Keratinocyte (primary cell): ENCODE data around the gene MAN2B1. TPM values are rescaled to one million over a fixed set of nuclear protein-coding genes. Genes with fewer than 3 reads are reported as not detected.

ENCODE experiments used
- DNase-seq: peaks from one replicate; pipeline ENCODE4 v3.0.0-alpha.2; 2011; ENCODE audit warnings: low read depth, missing footprints, low spot score
- FAIRE-seq: peaks from 2 replicates; lab custom pipeline; 2011; peaks lifted over from hg19 to GRCh38; lab: Jason Lieb, UNC
- H2AFZ ChIP-seq: 2 replicates; pipeline ENCODE4 v1.6.0; 2012; ENCODE audit warnings: low read length, control low read depth, inconsistent platforms; ENCODE audit not compliant: control insufficient read depth
- H3K27ac ChIP-seq: 2 replicates; pipeline ENCODE4 v1.5.1; 2011; ENCODE audit warnings: low read length; ENCODE audit not compliant: control insufficient read depth, insufficient read depth
- H3K27me3 ChIP-seq: 3 replicates; pipeline ENCODE4 v1.6.0; 2011; ENCODE audit warnings: low read length; ENCODE audit not compliant: control insufficient read depth, insufficient read depth; ENCODE audit errors: extremely low read depth
- H3K36me3 ChIP-seq, 2 experiments: 2 replicates in 1 of 2; 3 replicates in 1 of 2; pipeline ENCODE4 v1.5.1; 2011; ENCODE audit warnings: low read length in 2 of 2, mild to moderate bottlenecking in 1 of 2; ENCODE audit not compliant: control insufficient read depth in 2 of 2, insufficient read depth in 2 of 2; ENCODE audit errors: extremely low read depth in 1 of 2
- H3K4me1 ChIP-seq: 3 replicates; pipeline ENCODE4 v1.5.1; 2011; ENCODE audit warnings: low read length; ENCODE audit not compliant: control insufficient read depth, insufficient read depth; ENCODE audit errors: extremely low read depth
- H3K4me2 ChIP-seq: 3 replicates; pipeline ENCODE4 v1.6.0; 2011; ENCODE audit warnings: low read depth, low read length; ENCODE audit not compliant: control insufficient read depth, insufficient read depth; ENCODE audit errors: extremely low read depth
- H3K4me3 ChIP-seq, 3 experiments: fragments of 200-600 bp in 1 of 3; sonication (generic) in 1 of 3; 2 replicates in 2 of 3; 3 replicates in 1 of 3; pipeline ENCODE4 v1.5.1; 2011 to 2016; ENCODE audit warnings: low read length in 3 of 3, mild to moderate bottlenecking in 3 of 3, control low read depth in 2 of 3, inconsistent platforms in 1 of 3, low read depth in 1 of 3, mixed read lengths in 1 of 3, mixed run types in 1 of 3, moderate library complexity in 1 of 3; ENCODE audit not compliant: control insufficient read depth in 2 of 3, insufficient read depth in 2 of 3; ENCODE audit errors: extremely low read depth in 1 of 3
- H3K79me2 ChIP-seq: 2 replicates; pipeline ENCODE4 v1.6.0; 2012; ENCODE audit warnings: low read length; ENCODE audit not compliant: control insufficient read depth, insufficient read depth
- H3K9ac ChIP-seq: 3 replicates; pipeline ENCODE4 v1.6.0; 2011; ENCODE audit warnings: low read length; ENCODE audit not compliant: control insufficient read depth, insufficient read depth; ENCODE audit errors: extremely low read depth
- H3K9me1 ChIP-seq: 3 replicates; pipeline ENCODE4 v1.6.0; 2011; ENCODE audit warnings: low read length; ENCODE audit not compliant: control insufficient read depth, insufficient read depth; ENCODE audit errors: extremely low read depth
- H3K9me3 ChIP-seq: 2 replicates; pipeline ENCODE4 v1.5.1; 2012; ENCODE audit warnings: low read depth, low read length; ENCODE audit not compliant: control insufficient read depth
- H4K20me1 ChIP-seq: 3 replicates; pipeline ENCODE4 v1.6.0; 2011; ENCODE audit warnings: low read length; ENCODE audit not compliant: control insufficient read depth, insufficient read depth; ENCODE audit errors: extremely low read depth
- EZH2 ChIP-seq: IDR thresholded peaks from one replicate; pipeline ENCODE4 v1.6.1; 2012; ENCODE audit warnings: inconsistent platforms, mild to moderate bottlenecking, low read length, moderate library complexity
- dilution Hi-C: fragments of 300-500 bp; cut with MboI; formaldehyde crosslinking; loops from one replicate; pipeline ENCODE4 v1.7.0; 2020; ENCODE audit warnings: low sequenced_read_pairs; ENCODE audit not compliant: extremely low pct_ligation_motif_present
- polyA plus RNA-seq, 5 experiments: library from polyadenylated mRNA; depleted of rRNA in 3 of 5; stranded (reverse) in 3 of 5; stranded (forward) in 1 of 5; unstranded in 1 of 5; fragments of >200 nt; gene quantifications; 1 replicate in 1 of 5; 2 replicates in 3 of 5; 3 replicates in 1 of 5; pipeline versions ENCODE4 v1.2.1 to v1.2.3, GENCODE V29; 2011 to 2012; ENCODE audit warnings: missing spikeins in 2 of 5, low read depth in 1 of 5, low replicate concordance in 1 of 5
- TF ChIP-seq, protein P1 (sequence below), 3 experiments: IDR thresholded peaks in 1 of 3; conservative IDR thresholded peaks in 1 of 3; optimal IDR thresholded peaks in 1 of 3; 2 replicates in 2 of 3; 3 replicates in 1 of 3; pipeline versions ENCODE3 to v1.5.1; 2011; ENCODE audit warnings: low read length in 3 of 3, mild to moderate bottlenecking in 3 of 3, moderate library complexity in 2 of 3, control low read depth in 1 of 3, inconsistent platforms in 1 of 3; ENCODE audit not compliant: insufficient read depth in 2 of 3; ENCODE audit errors: extremely low read depth in 1 of 3

Gene MAN2B1
- polyA plus RNA-seq, 1 donor (not counting 4 experiments of a cell fraction or from before 2014, with no cell fraction given), result 17.0 TPM

DNA sequence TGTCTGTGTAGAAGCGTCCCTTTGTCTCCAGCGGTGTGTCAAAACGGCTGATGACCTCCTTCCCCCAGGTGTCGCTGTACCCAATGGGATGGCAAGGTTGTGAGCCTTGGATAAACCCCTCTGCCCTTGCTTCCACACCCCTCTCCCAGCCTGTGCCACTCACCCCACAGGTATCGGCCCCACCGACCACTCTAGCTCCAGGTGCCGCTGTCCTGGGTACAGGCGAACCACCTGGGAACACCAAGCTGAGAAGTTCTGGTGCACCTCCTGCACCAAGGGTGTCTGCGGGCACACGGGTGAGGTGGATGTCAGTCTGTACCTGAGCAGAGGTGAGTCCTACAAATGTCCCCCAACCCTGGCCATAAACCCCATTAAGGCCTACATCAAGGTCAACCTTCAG lies 16.6 kb downstream of the MAN2B1 start:
- no peak for DNase-seq
- dilution Hi-C loops, result no loop called here
- FAIRE-seq, result no peak

DNA sequence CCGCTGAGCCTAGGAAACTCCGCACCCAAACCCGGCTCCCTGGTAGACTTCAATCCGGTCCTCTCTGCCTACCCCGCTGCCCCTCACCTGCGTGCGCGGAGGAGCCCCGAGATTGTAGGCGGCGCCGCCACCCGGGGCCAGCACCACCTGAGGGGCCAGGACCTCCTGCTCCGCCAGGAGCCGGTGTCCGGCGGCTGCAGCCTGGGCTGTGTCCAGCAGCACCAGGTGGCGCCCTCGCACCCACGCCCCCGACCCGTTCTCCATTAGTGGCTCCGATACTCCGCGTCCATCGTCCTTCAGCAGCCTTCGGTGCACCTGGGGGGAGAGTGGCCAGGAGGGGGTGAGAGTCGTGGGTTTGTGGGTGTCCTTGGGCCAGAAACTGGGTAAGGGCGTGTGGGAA lies 18.5 kb downstream of the MAN2B1 start:
- H3K9ac ChIP-seq, result no peak overlapping the region
- no peaks in the 10 kb centered on the region for H3K79me2 ChIP-seq
- H3K9me3 ChIP-seq, result no peaks in the 10 kb centered on the region
- no peak for FAIRE-seq
- no peak overlapping the region for H3K27ac ChIP-seq
- H3K9me1 ChIP-seq, result no peaks in the 10 kb centered on the region
- no peaks in the 10 kb centered on the region for H3K4me1 ChIP-seq
- H3K36me3 ChIP-seq, result peaks cover 0 to 6% of the 10 kb centered on the region in 2 experiments
- dilution Hi-C loops, result no loop called here
- TF ChIP-seq, protein P1, sequence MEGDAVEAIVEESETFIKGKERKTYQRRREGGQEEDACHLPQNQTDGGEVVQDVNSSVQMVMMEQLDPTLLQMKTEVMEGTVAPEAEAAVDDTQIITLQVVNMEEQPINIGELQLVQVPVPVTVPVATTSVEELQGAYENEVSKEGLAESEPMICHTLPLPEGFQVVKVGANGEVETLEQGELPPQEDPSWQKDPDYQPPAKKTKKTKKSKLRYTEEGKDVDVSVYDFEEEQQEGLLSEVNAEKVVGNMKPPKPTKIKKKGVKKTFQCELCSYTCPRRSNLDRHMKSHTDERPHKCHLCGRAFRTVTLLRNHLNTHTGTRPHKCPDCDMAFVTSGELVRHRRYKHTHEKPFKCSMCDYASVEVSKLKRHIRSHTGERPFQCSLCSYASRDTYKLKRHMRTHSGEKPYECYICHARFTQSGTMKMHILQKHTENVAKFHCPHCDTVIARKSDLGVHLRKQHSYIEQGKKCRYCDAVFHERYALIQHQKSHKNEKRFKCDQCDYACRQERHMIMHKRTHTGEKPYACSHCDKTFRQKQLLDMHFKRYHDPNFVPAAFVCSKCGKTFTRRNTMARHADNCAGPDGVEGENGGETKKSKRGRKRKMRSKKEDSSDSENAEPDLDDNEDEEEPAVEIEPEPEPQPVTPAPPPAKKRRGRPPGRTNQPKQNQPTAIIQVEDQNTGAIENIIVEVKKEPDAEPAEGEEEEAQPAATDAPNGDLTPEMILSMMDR (optimal IDR thresholded peaks at IDR 0.05 in 1 of 3, IDR thresholded peaks at IDR 0.05 in 1 of 3, conservative IDR thresholded peaks at IDR 0.05 in 1 of 3; ENCODE audit: extremely low read depth in 1 of 3, insufficient read depth in 2 of 3, low read length in 3 of 3), result peak in 1 of 3 experiments; percentile 46
- TF ChIP-seq EZH2, result no peak
- H3K27me3 ChIP-seq, result no peaks in the 10 kb centered on the region
- H3K4me3 ChIP-seq, result no peak overlapping the region
- no peak overlapping the region for H2AFZ ChIP-seq
- DNase-seq, result no peak
- no peaks in the 10 kb centered on the region for H4K20me1 ChIP-seq
- peak overlapping the region; percentile 27 for H3K4me2 ChIP-seq

More for the DNA sequence above, 16.6 kb downstream of the MAN2B1 start:
- H3K9me3 ChIP-seq, result no peaks in the 10 kb centered on the region
- H3K4me1 ChIP-seq, result no peaks in the 10 kb centered on the region
- TF ChIP-seq, protein P1 (optimal IDR thresholded peaks at IDR 0.05 in 1 of 3, IDR thresholded peaks at IDR 0.05 in 1 of 3, conservative IDR thresholded peaks at IDR 0.05 in 1 of 3; ENCODE audit: extremely low read depth in 1 of 3, insufficient read depth in 2 of 3, low read length in 3 of 3), result no peak
- TF ChIP-seq EZH2, result no peak
- H3K4me3 ChIP-seq, result no peak overlapping the region
- no peaks in the 10 kb centered on the region for H3K27me3 ChIP-seq
- no peak overlapping the region for H3K9ac ChIP-seq
- H3K4me2 ChIP-seq, result no peak overlapping the region
- H4K20me1 ChIP-seq, result no peaks in the 10 kb centered on the region
- no peaks in the 10 kb centered on the region for H3K9me1 ChIP-seq
- no peak overlapping the region for H2AFZ ChIP-seq
- no peak overlapping the region for H3K27ac ChIP-seq
- no peaks in the 10 kb centered on the region for H3K79me2 ChIP-seq
- H3K36me3 ChIP-seq, result peaks cover 0 to 7% of the 10 kb centered on the region in 2 experiments
